Osteocyte (in vitro differentiated cells): ENCODE results near the gene PDSS1. TPM values are rescaled to one million over a fixed set of nuclear protein-coding genes. Genes with fewer than 3 reads are reported as not detected.

ENCODE experiments used
- DNase-seq: peaks from one replicate; pipeline ENCODE4 v3.0.0; 2021; ENCODE audit warnings: mixed read lengths; ENCODE audit not compliant: unreplicated experiment; ENCODE audit errors: extremely low spot score
- H3K27ac Mint-ChIP-seq: one replicate; pipeline ENCODE4 v1.8.0; 2021; ENCODE audit warnings: mild to moderate bottlenecking, mixed read lengths; ENCODE audit not compliant: unreplicated experiment
- H3K27me3 Mint-ChIP-seq: one replicate; pipeline ENCODE4 v1.8.0; 2021; ENCODE audit warnings: mixed read lengths; ENCODE audit not compliant: unreplicated experiment
- H3K36me3 Mint-ChIP-seq: one replicate; pipeline ENCODE4 v1.8.0; 2021; ENCODE audit warnings: mixed read lengths; ENCODE audit not compliant: unreplicated experiment
- H3K4me1 Mint-ChIP-seq: one replicate; pipeline ENCODE4 v1.8.0; 2021; ENCODE audit warnings: mixed read lengths; ENCODE audit not compliant: unreplicated experiment
- H3K4me3 Mint-ChIP-seq: one replicate; pipeline ENCODE4 v1.8.0; 2021; ENCODE audit warnings: mild to moderate bottlenecking, moderate library complexity, mixed read lengths; ENCODE audit not compliant: unreplicated experiment
- H3K9me3 Mint-ChIP-seq: one replicate; pipeline ENCODE4 v1.8.0; 2021; ENCODE audit warnings: mixed read lengths; ENCODE audit not compliant: unreplicated experiment
- CTCF ChIP-seq: fragments of 200-600 bp; sonication (generic); IDR thresholded peaks from 2 replicates; pipeline ENCODE4 v1.5.0; 2021; ENCODE audit warnings: antibody characterized with exemption, mild to moderate bottlenecking, moderate library complexity
- total RNA-seq: library from RNA; stranded (reverse); gene quantifications from 2 replicates; pipeline ENCODE4 v1.2.1, GENCODE V29; 2021

The PDSS1 gene
- total RNA-seq, 1 donor from 2014 or later = 3.4 TPM

- no peaks in the 10 kb centered on the region for H3K27me3 Mint-ChIP-seq
- DNase-seq = no peak
- H3K9me3 Mint-ChIP-seq = no peaks in the 10 kb centered on the region
- H3K36me3 Mint-ChIP-seq = peaks cover 33% of the 10 kb centered on the region
- no peaks in the 10 kb centered on the region for H3K4me1 Mint-ChIP-seq
- H3K4me3 Mint-ChIP-seq = no peak overlapping the region
- TF ChIP-seq CTCF = no peak
- no peak overlapping the region for H3K27ac Mint-ChIP-seq
These were observed 43.9 kb downstream of the PDSS1 start for GRCh38 chr10:26741368-26741767.

- Mint-ChIP-seq H3K27me3 (no peaks in the 10 kb centered on the region), H3K9me3 (no peaks in the 10 kb centered on the region), H3K27ac (no peak overlapping the region), H3K4me3 (no peak overlapping the region), H3K36me3 (peaks cover 38% of the 10 kb centered on the region), H3K4me1 (no peaks in the 10 kb centered on the region)
- no peak for DNase-seq
- no peak for TF ChIP-seq CTCF
These were observed 45.6 kb downstream of the PDSS1 start for GRCh38 chr10:26743091-26743490.

- H3K27ac Mint-ChIP-seq = no peak overlapping the region
- no peak for TF ChIP-seq CTCF
These were observed 46.3 kb downstream of the PDSS1 start for GRCh38 chr10:26743841-26744240.

GRCh38 chr10:26746061-26746460, 48.6 kb downstream of the PDSS1 start:
- TF ChIP-seq CTCF = no peak
- no peaks in the 10 kb centered on the region for H3K4me1 Mint-ChIP-seq
- H3K9me3 Mint-ChIP-seq = no peaks in the 10 kb centered on the region
- no peaks in the 10 kb centered on the region for H3K27me3 Mint-ChIP-seq
- H3K27ac Mint-ChIP-seq = no peak overlapping the region
- DNase-seq = no peak
- no peak overlapping the region for H3K4me3 Mint-ChIP-seq
- H3K36me3 Mint-ChIP-seq = peaks cover 36% of the 10 kb centered on the region

More at GRCh38 chr10:26743841-26744240, 46.3 kb downstream of the PDSS1 start:
- peaks cover 43% of the 10 kb centered on the region for H3K36me3 Mint-ChIP-seq
- no peak for DNase-seq
- H3K4me3 Mint-ChIP-seq = no peak overlapping the region
- no peaks in the 10 kb centered on the region for H3K27me3 Mint-ChIP-seq
- no peaks in the 10 kb centered on the region for H3K4me1 Mint-ChIP-seq
- no peaks in the 10 kb centered on the region for H3K9me3 Mint-ChIP-seq

GRCh38 chr10:26755443-26755903, 58.0 kb downstream of the PDSS1 start:
- DNase-seq = no peak
- Mint-ChIP-seq H3K4me1 (peaks cover 5% of the 10 kb centered on the region), H3K9me3 (no peaks in the 10 kb centered on the region), H3K4me3 (no peak overlapping the region), H3K27ac (no peak overlapping the region), H3K36me3 (peaks cover 20% of the 10 kb centered on the region), H3K27me3 (no peaks in the 10 kb centered on the region)
- TF ChIP-seq CTCF = no peak
